Muscle layer of duodenum (tissue), 2 donors: ENCODE measurements around the gene CRTAC1.

Experiments
- H3K27ac ChIP-seq: one replicate; pipeline ENCODE4 v1.7.0; 2013; ENCODE audit warnings: mild to moderate bottlenecking, low read length
- H3K27me3 ChIP-seq: one replicate; pipeline ENCODE4 v1.7.0; 2013; ENCODE audit warnings: low read depth, mild to moderate bottlenecking, control low read depth, low read length
- H3K36me3 ChIP-seq, 2 donors: one replicate each; pipeline ENCODE4 v1.7.0; 2013; ENCODE audit warnings: low read length in 2 of 2, control low read depth in 1 of 2, mild to moderate bottlenecking in 1 of 2; ENCODE audit not compliant: insufficient read depth in 2 of 2, control insufficient read depth in 1 of 2
- H3K4me1 ChIP-seq, 2 donors: one replicate each; pipeline ENCODE4 v1.7.0; 2013; ENCODE audit warnings: low read length in 2 of 2, mild to moderate bottlenecking in 2 of 2, control low read depth in 1 of 2, moderate library complexity in 1 of 2; ENCODE audit not compliant: insufficient read depth in 2 of 2, control insufficient read depth in 1 of 2
- H3K4me3 ChIP-seq, 2 donors: one replicate each; pipeline ENCODE4 v1.7.0; 2013; ENCODE audit warnings: low read length in 2 of 2, low read depth in 1 of 2, mild to moderate bottlenecking in 1 of 2
- H3K9me3 ChIP-seq, 2 donors: one replicate each; pipeline ENCODE4 v1.7.0; 2013; ENCODE audit warnings: low read length in 2 of 2, control low read depth in 1 of 2, mild to moderate bottlenecking in 1 of 2; ENCODE audit not compliant: control insufficient read depth in 1 of 2
- donor health status: healthy.

The CRTAC1 gene

DNA sequence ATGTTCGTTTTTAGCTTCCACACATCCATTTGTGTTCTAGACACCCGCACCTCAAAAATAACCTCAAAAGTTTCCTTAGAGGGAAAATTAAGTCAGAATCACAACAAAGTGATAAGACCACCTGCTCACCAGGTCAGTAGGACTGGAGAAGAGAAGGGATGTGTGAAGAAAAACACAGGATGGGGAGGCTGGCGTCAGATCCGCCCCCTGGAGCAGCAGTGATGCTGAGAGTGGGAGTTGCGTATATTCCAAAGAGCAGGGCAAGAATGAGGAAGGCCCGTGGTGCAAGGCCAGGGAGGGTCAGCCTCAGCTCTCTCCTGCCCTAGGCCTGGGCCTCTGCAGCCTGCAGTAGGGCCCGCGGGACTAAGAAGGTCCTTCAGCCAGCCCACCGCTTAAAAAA lies 28.7 kb downstream of the CRTAC1 start:
- Histone ChIP-seq H3K4me1 (no peaks in the 10 kb centered on the region), H3K27me3 (no peaks in the 10 kb centered on the region), H3K36me3 (no peaks in the 10 kb centered on the region), H3K9me3 (peaks cover 0 to 5% of the 10 kb centered on the region in 2 donors), H3K4me3 (no peak overlapping the region), H3K27ac (no peak overlapping the region)

DNA sequence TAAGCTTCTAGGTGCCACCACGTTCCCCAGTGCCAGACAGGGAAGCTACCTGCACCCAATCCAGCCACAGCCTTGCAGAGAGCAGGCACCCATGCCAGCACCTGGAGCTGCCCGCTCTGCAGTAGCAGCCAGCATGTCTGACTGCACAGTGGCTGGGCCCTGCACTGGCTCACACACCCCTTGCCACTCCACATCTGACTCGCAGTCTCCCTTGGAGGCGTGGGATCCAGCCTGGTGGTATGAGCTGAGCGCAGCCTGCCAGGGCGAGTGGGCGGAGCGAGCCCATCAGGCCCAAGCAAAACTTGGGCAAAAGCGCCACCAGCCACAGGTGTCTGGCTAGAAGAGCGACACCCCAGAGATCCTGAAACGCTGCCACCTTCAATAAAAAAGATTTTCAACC lies 30.1 kb downstream of the CRTAC1 start:
- no peaks in the 10 kb centered on the region for H3K27me3 ChIP-seq
- H3K4me3 ChIP-seq, result no peak overlapping the region
- no peaks in the 10 kb centered on the region for H3K4me1 ChIP-seq
- H3K9me3 ChIP-seq, result peaks cover 0 to 5% of the 10 kb centered on the region in 2 donors
- no peak overlapping the region for H3K27ac ChIP-seq
- no peaks in the 10 kb centered on the region for H3K36me3 ChIP-seq

GRCh38 chr10:97999923-98000248 lies 30.5 kb downstream of the CRTAC1 start:
- H3K4me3 ChIP-seq, result no peak overlapping the region
- H3K9me3 ChIP-seq, result peaks cover 0 to 5% of the 10 kb centered on the region in 2 donors
- no peaks in the 10 kb centered on the region for H3K36me3 ChIP-seq
- H3K27me3 ChIP-seq, result no peaks in the 10 kb centered on the region
- H3K27ac ChIP-seq, result no peak overlapping the region
- H3K4me1 ChIP-seq, result no peaks in the 10 kb centered on the region

- no peak overlapping the region for H3K4me3 ChIP-seq
- no peaks in the 10 kb centered on the region for H3K4me1 ChIP-seq
- no peak overlapping the region for H3K27ac ChIP-seq
- peaks cover 0 to 5% of the 10 kb centered on the region in 2 donors for H3K9me3 ChIP-seq
- H3K36me3 ChIP-seq, result no peaks in the 10 kb centered on the region
- H3K27me3 ChIP-seq, result no peaks in the 10 kb centered on the region
Observed at GRCh38 chr10:97999066-97999922, 31.1 kb downstream of the CRTAC1 start.

- H3K27me3 ChIP-seq, result no peaks in the 10 kb centered on the region
- no peak overlapping the region for H3K27ac ChIP-seq
- no peak overlapping the region for H3K4me3 ChIP-seq
- H3K9me3 ChIP-seq, result no peaks in the 10 kb centered on the region
- H3K36me3 ChIP-seq, result no peaks in the 10 kb centered on the region
- H3K4me1 ChIP-seq, result no peaks in the 10 kb centered on the region
Observed at GRCh38 chr10:97991871-97992270, 38.5 kb downstream of the CRTAC1 start.

GRCh38 chr10:97981816-97982215 lies 48.6 kb downstream of the CRTAC1 start:
- H3K4me1 ChIP-seq, result no peaks in the 10 kb centered on the region
- H3K36me3 ChIP-seq, result no peaks in the 10 kb centered on the region
- H3K27me3 ChIP-seq, result peaks cover 6% of the 10 kb centered on the region
- no peaks in the 10 kb centered on the region for H3K9me3 ChIP-seq
- H3K4me3 ChIP-seq, result no peak overlapping the region
- no peak overlapping the region for H3K27ac ChIP-seq

DNA sequence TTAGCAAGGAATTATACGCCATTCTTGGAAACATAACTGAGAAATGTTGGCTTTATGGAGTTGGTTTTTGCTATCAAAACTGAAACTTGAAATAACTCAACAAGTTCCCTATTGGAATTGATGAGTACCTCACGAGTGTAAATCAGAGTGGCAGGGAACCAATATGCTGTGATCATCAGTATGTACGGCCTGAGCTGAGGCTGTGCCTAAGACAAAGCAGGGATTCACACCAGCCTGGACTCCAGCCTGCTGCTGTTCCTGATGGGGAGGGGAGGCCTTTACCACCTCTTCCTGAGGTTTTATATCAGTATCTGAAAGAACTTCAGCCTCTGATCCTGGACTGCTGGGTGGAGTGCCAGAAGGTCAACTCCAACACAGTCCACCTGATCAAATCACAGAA lies 52.7 kb downstream of the CRTAC1 start:
- Histone ChIP-seq H3K9me3 (no peaks in the 10 kb centered on the region), H3K36me3 (no peaks in the 10 kb centered on the region), H3K4me1 (peaks cover 0 to 4% of the 10 kb centered on the region in 2 donors), H3K4me3 (no peak overlapping the region), H3K27me3 (peaks cover 26% of the 10 kb centered on the region), H3K27ac (no peak overlapping the region)

GRCh38 chr10:97975598-97975997 lies 54.8 kb downstream of the CRTAC1 start:
- Histone ChIP-seq H3K4me1 (peaks cover 0 to 4% of the 10 kb centered on the region in 2 donors), H3K27ac (no peak overlapping the region), H3K36me3 (no peaks in the 10 kb centered on the region), H3K9me3 (no peaks in the 10 kb centered on the region), H3K4me3 (no peak overlapping the region), H3K27me3 (peaks cover 26% of the 10 kb centered on the region)

- H3K27ac ChIP-seq, result no peak overlapping the region
- no peaks in the 10 kb centered on the region for H3K9me3 ChIP-seq
- H3K27me3 ChIP-seq, result peaks cover 26% of the 10 kb centered on the region
- no peaks in the 10 kb centered on the region for H3K36me3 ChIP-seq
- no peak overlapping the region for H3K4me3 ChIP-seq
- peaks cover 0 to 4% of the 10 kb centered on the region in 2 donors for H3K4me1 ChIP-seq
Observed at GRCh38 chr10:97974526-97975525, 55.6 kb downstream of the CRTAC1 start.

DNA sequence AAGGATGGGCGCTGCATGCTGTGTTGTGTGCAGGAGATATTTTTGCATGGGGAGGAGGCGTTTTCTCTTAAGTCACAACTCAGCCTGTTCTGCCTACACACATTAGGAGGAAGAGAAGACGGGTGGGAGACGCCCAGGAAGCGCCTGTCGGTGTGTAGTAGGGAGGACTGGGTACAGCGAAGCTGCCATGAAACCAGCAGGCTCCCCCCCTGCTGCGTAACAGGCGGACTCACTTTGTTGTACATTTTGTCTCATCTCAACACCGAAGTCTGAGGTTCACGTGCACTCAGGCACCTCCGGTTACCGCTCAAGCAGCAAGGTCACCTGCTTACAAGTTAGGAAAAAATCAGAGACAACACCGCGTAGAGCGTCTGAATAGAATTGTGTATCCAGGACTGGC lies 56.3 kb downstream of the CRTAC1 start:
- Histone ChIP-seq H3K9me3 (no peaks in the 10 kb centered on the region), H3K4me1 (peaks cover 0 to 4% of the 10 kb centered on the region in 2 donors), H3K27ac (no peak overlapping the region), H3K27me3 (peaks cover 20% of the 10 kb centered on the region), H3K36me3 (no peaks in the 10 kb centered on the region), H3K4me3 (no peak overlapping the region)

GRCh38 chr10:97969538-97970079 lies 60.8 kb downstream of the CRTAC1 start:
- Histone ChIP-seq H3K27me3 (peaks cover 11% of the 10 kb centered on the region), H3K4me3 (no peak overlapping the region), H3K9me3 (no peaks in the 10 kb centered on the region), H3K36me3 (no peaks in the 10 kb centered on the region), H3K4me1 (no peaks in the 10 kb centered on the region), H3K27ac (no peak overlapping the region)
